NK-92 (cell line): ENCODE data around the gene ROCK2.

ENCODE experiments used
- DNase-seq: peaks from one replicate; lab custom pipeline; 2025; ENCODE audit not compliant: unreplicated experiment; lab: John Stamatoyannopoulos, UW

The ROCK2 gene

DNA sequence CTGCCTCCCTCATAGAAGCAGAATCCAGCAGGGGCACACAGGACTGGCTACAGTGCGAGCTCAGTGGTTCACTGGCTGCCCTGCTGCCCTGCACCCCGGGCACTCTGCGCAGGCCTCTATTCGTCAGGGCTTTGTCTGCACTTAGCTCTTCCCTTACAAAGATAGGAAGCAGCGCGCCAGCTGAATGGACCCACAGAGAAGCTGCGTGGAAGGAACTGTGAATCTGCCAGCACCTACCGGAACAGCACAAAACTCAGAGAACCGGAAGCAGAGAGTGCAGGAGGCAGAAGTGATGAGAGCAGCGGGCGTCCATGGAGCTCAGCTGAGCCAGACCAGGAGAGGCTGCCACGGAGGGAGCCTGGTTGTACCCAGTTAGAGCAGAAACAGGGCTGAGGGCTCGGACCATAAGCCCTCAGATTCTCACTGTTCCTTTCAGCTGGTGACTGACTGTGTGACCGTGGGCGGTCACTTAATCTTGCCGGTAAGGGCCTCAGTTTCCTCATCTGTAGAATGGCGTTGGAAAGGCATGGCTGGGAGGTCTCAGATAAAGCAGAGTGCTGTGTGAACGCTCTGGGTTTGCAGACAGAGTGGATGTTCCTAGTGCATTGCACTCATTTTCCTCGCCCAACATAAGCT is 212.3 kb downstream of the ROCK2 start:
- DNase-seq, result no peak

DNA sequence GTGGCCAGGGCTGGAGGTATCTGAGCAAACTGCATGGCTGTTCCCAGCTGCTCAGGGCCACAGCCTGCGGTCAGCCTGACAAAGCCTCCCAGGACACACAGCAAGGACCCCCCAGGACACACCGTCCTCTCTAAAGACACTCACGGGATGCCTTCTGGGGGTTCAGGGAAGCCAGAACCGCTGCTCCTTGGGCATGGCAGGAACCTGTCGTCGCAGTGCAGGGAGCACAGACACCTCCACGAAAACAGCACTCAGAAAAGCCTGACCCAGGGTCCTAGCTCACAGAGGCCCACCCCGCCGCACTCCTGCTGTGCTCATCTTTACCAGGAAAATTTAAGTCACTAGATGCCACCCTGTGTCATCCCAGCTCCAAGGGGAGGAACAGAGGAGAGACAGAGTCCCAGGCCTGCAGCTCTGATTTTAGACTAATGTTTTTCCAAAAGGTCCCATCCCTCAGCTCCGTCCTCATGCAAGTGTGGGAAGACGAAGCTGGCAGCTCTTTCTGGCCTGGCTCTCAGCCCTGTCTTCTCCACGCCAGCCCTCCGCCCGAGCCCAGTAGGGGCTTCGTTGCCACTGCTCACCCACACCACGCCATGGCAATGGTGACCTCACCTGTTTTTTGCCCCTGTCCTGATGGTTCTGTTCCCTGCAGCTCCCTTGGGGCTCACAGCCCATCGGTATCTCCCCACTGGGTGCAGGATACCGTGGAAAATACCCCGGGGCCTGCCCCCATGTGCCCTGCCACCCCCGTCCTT is 213.1 kb downstream of the ROCK2 start:
- no peak for DNase-seq
